Islet of Langerhans (tissue), 1 donor: Measurements from ENCODE around the gene SZT2.

Source experiments
- FAIRE-seq: peaks from one replicate; lab custom pipeline; 2011; peaks lifted over from hg19 to GRCh38; lab: Jason Lieb, UNC

The SZT2 gene

GRCh38 chr1:43389326-43390313 lies at the start of gene SZT2, which contains the start of gene MED8:
TSS of gene SZT2 (plus strand) at chr1:43389899. CDS start at chr1:43389969, 70 bp downstream.
TSS of gene MED8 (minus strand) at chr1:43389800. CDS start at chr1:43389764, 36 bp downstream.
- no peak for FAIRE-seq

GRCh38 chr1:43340559-43340958 lies 49.1 kb upstream of the SZT2 start:
- FAIRE-seq, result no peak

- no peak for FAIRE-seq
Observed at GRCh38 chr1:43344267-43344850, 45.3 kb upstream of the SZT2 start.

GRCh38 chr1:43345120-43345519 lies 44.6 kb upstream of the SZT2 start:
- no peak for FAIRE-seq

- FAIRE-seq, result no peak
Observed at GRCh38 chr1:43346636-43347035, 43.1 kb upstream of the SZT2 start.

GRCh38 chr1:43348343-43348808 lies 41.3 kb upstream of the SZT2 start:
- FAIRE-seq, result no peak

- FAIRE-seq, result no peak
Observed at GRCh38 chr1:43348809-43349593, 40.7 kb upstream of the SZT2 start.

GRCh38 chr1:43349594-43350306 lies 39.9 kb upstream of the SZT2 start:
- FAIRE-seq, result no peak

- FAIRE-seq, result no peak
Observed at GRCh38 chr1:43350976-43351375, 38.7 kb upstream of the SZT2 start.

GRCh38 chr1:43351421-43352350 lies 38.0 kb upstream of the SZT2 start:
- FAIRE-seq, result no peak

- no peak for FAIRE-seq
Observed at GRCh38 chr1:43352351-43352705, 37.4 kb upstream of the SZT2 start.

- no peak for FAIRE-seq
Observed at GRCh38 chr1:43352881-43353280, 36.8 kb upstream of the SZT2 start.

GRCh38 chr1:43354471-43354870 lies 35.2 kb upstream of the SZT2 start:
- FAIRE-seq, result no peak

GRCh38 chr1:43354936-43355335 lies 34.8 kb upstream of the SZT2 start:
- FAIRE-seq, result no peak

GRCh38 chr1:43357251-43357650 lies 32.4 kb upstream of the SZT2 start:
- no peak for FAIRE-seq

GRCh38 chr1:43358121-43358745 lies 31.5 kb upstream of the SZT2 start:
- FAIRE-seq, result no peak

GRCh38 chr1:43358746-43359693 lies 30.7 kb upstream of the SZT2 start, which contains the start of gene CDC20:
TSS of gene CDC20 (plus strand) at chr1:43358981. CDS start at chr1:43359216, 235 bp downstream.
- FAIRE-seq, result no peak

GRCh38 chr1:43359696-43360095 lies 30.0 kb upstream of the SZT2 start:
- no peak for FAIRE-seq

- no peak for FAIRE-seq
Observed at GRCh38 chr1:43360616-43361015, 29.1 kb upstream of the SZT2 start.
